Right lobe of liver (tissue), 6 donors: Measurements from ENCODE around the gene SLC7A1. TPM values are rescaled to one million over a fixed set of nuclear protein-coding genes. Genes with fewer than 3 reads are reported as not detected.

ENCODE experiments used
- ATAC-seq, 4 donors: fragments of 200-7000 bp; cut with Tn5 transposase; one replicate each; pipeline ENCODE4 v1.9.1; 2020; ENCODE audit warnings: mild to moderate bottlenecking in 4 of 4, moderate library complexity in 4 of 4
- DNase-seq, 3 donors: peaks; one replicate each; pipeline ENCODE4 v3.0.0-alpha.2; 2020
- H3K27ac ChIP-seq, 3 donors: fragments of 200-600 bp; one replicate each; pipeline ENCODE4 v1.8.0; 2022
- H3K27me3 ChIP-seq, 2 donors: fragments of 200-600 bp; one replicate each; pipeline ENCODE4 v1.8.0; 2022
- H3K36me3 ChIP-seq, 4 donors: fragments of 200-600 bp; sonication (generic) in 1 of 4; one replicate each; pipeline versions ENCODE4 v1.5.1 to v1.8.0; 2017 to 2022; ENCODE audit warnings: control low read depth in 1 of 4
- H3K4me1 ChIP-seq, 4 donors: fragments of 200-600 bp; sonication (generic) in 1 of 4; one replicate each; pipeline versions ENCODE4 v1.5.1 to v1.8.0; 2017 to 2022; ENCODE audit warnings: control low read depth in 1 of 4
- H3K4me3 ChIP-seq, 3 donors: fragments of 200-600 bp; one replicate each; pipeline ENCODE4 v1.8.0; 2022
- H3K9me3 ChIP-seq, 4 donors: fragments of 200-600 bp; sonication (generic) in 1 of 4; one replicate each; pipeline versions ENCODE4 v1.5.1 to v1.8.0; 2017 to 2022; ENCODE audit warnings: control low read depth in 1 of 4
- CTCF ChIP-seq, 4 donors: fragments of 200-600 bp in 3 of 4; fragments of 450-650 bp in 1 of 4; IDR thresholded peaks; one replicate each; pipeline versions ENCODE4 v1.5.1 to v1.8.0; 2016 to 2022; ENCODE audit warnings: antibody characterized with exemption in 4 of 4, mild to moderate bottlenecking in 2 of 4
- POLR2A ChIP-seq: fragments of 450-650 bp; IDR thresholded peaks from one replicate; pipeline ENCODE4 v1.6.1; 2017; ENCODE audit warnings: antibody characterized with exemption, mild to moderate bottlenecking
- WGBS: methylation state at CpG from one replicate; pipeline ENCODE4 v1.1.6; 2018; ENCODE audit warnings: low coverage, low lambda C conversion rate; ENCODE audit not compliant: insufficient coverage; ENCODE audit errors: missing lambda C conversion rate; 5-methylcytosine and 5-hydroxymethylcytosine counted together
- intact Hi-C, 2 donors: fragments of 100-400 bp; cut with DNase I; formaldehyde crosslinking; loops; one replicate each; pipeline versions ENCODE4 v1.11.2 to v1.14.1; 2022
- total RNA-seq, 6 experiments: library from RNA; depleted of rRNA in 2 of 6; stranded (reverse); fragments of >200 nt in 2 of 6; fragmentation: NEBNext Ultra II Directional in 3 of 6; extraction: Animal tissue kit (Norgen Biotek cat#: 25700) in 3 of 6; gene quantifications; one replicate each; pipeline versions ENCODE4 v1.1.0 to v1.2.4, GENCODE V29; 2016 to 2023
- donor health status: DM: no; HTN: yes; CAD: no.
- donor health status: DM: no; HTN: no; CAD: no.
- donor health status: DM: no; HTN: no; CAD: no.
- donor health status: DM: no; HTN: yes; CAD: no.
- donor health status: DM: no; HTN: yes; CAD: no.

Gene SLC7A1
- total RNA-seq, 6 experiments from 2014 or later = 0.70 to 6.5 (median 3.7) TPM

GRCh38 chr13:29594710-29595379 is 643 bp downstream of the SLC7A1 start:
- intact Hi-C loops = no loop called here
- WGBS = 0% methylated on average over 5 of the region's 75 CpGs
- DNase-seq (peak in 2 of 3 donors; percentile 66 to 67), ATAC-seq (peak; percentile 38 to 58 (median 52))
- TF ChIP-seq POLR2A (peak; percentile 11), CTCF (IDR thresholded peaks at IDR 0.05) (no peak)
- Histone ChIP-seq H3K27ac (peak overlapping the region; percentile 26 to 73 (median 47)), H3K4me1 (peaks cover 0 to 4% (median 0%) of the 10 kb centered on the region in 4 donors), H3K9me3 (no peaks in the 10 kb centered on the region), H3K36me3 (no peaks in the 10 kb centered on the region), H3K27me3 (no peaks in the 10 kb centered on the region), H3K4me3 (peak overlapping the region; percentile 60 to 78 (median 75))

GRCh38 chr13:29594303-29594709 is 1.2 kb downstream of the SLC7A1 start:
- peak overlapping the region in 1 of 3 donors; percentile 73 for H3K27ac ChIP-seq
- peaks cover 0 to 4% (median 0%) of the 10 kb centered on the region in 4 donors for H3K4me1 ChIP-seq
- H3K4me3 ChIP-seq = peak overlapping the region; percentile 60 to 78 (median 75)
- H3K27me3 ChIP-seq = no peaks in the 10 kb centered on the region
- 16% methylated on average over 3 of the region's 9 CpGs for WGBS
- H3K36me3 ChIP-seq = no peaks in the 10 kb centered on the region
- TF ChIP-seq POLR2A (peak; percentile 29), CTCF (IDR thresholded peaks at IDR 0.05) (no peak)
- peak; percentile 10 to 69 (median 37) for ATAC-seq
- intact Hi-C loops = no loop called here
- peak in 1 of 3 donors; percentile 37 for DNase-seq
- H3K9me3 ChIP-seq = no peaks in the 10 kb centered on the region

GRCh38 chr13:29593605-29594297 is 1.7 kb downstream of the SLC7A1 start:
- WGBS = 66% methylated on average over 8 of the region's 8 CpGs
- Histone ChIP-seq H3K9me3 (no peaks in the 10 kb centered on the region), H3K4me1 (peaks cover 0 to 4% (median 0%) of the 10 kb centered on the region in 4 donors), H3K27me3 (no peaks in the 10 kb centered on the region), H3K27ac (no peak overlapping the region), H3K36me3 (no peaks in the 10 kb centered on the region), H3K4me3 (peak overlapping the region in 1 of 3 donors; percentile 75)
- DNase-seq = no peak
- TF ChIP-seq CTCF (IDR thresholded peaks at IDR 0.05) = no peak
- no peak for TF ChIP-seq POLR2A
- intact Hi-C loops = no loop called here
- ATAC-seq = no peak

- H3K4me1 ChIP-seq = peaks cover 0 to 4% (median 0%) of the 10 kb centered on the region in 4 donors
These were observed 4.2 kb downstream of the SLC7A1 start for GRCh38 chr13:29591310-29591709.

More at GRCh38 chr13:29591310-29591709, 4.2 kb downstream of the SLC7A1 start:
- ATAC-seq (no peak), DNase-seq (no peak)
- Histone ChIP-seq H3K4me3 (no peak overlapping the region), H3K9me3 (no peaks in the 10 kb centered on the region), H3K27me3 (no peaks in the 10 kb centered on the region), H3K36me3 (no peaks in the 10 kb centered on the region), H3K27ac (no peak overlapping the region)
- 50% methylated on average over 2 of the region's 5 CpGs for WGBS
- intact Hi-C loops = no loop called here
- TF ChIP-seq CTCF (IDR thresholded peaks at IDR 0.05) = no peak
- TF ChIP-seq POLR2A = no peak
